ENCODE measurements around the gene FFAR2.
"Not testable (repeated sequence)": the region's sequence is repeated elsewhere in the genome, so short reads cannot be mapped to it uniquely, and the experiment has no call there.

FFAR2 gene

GRCh38 chr19:35447606-35448469 lies at the start of gene FFAR2:
Gene FFAR2 (plus strand): TSS chr19:35448257. CDS start chr19:35449715, 1,458 bp downstream.
- DNase-seq, result no peak

- DNase-seq, result no peak
Observed at GRCh38 chr19:35398570-35398969, 49.5 kb upstream of the FFAR2 start.

- no peak for DNase-seq
Observed at GRCh38 chr19:35399231-35399630, 48.8 kb upstream of the FFAR2 start.

GRCh38 chr19:35399948-35400772 lies 47.9 kb upstream of the FFAR2 start:
- DNase-seq, result no peak

GRCh38 chr19:35400773-35401100 lies 47.3 kb upstream of the FFAR2 start:
- DNase-seq, result no peak

GRCh38 chr19:35401416-35401815 lies 46.6 kb upstream of the FFAR2 start:
- DNase-seq, result not testable (repeated sequence)

GRCh38 chr19:35403116-35403760 lies 44.8 kb upstream of the FFAR2 start:
- no peak for DNase-seq

GRCh38 chr19:35404879-35405622 lies 43.0 kb upstream of the FFAR2 start:
- DNase-seq, result no peak

- DNase-seq, result no peak
Observed at GRCh38 chr19:35407619-35408018, 40.4 kb upstream of the FFAR2 start.

- DNase-seq, result no peak
Observed at GRCh38 chr19:35408284-35409171, 39.5 kb upstream of the FFAR2 start.

GRCh38 chr19:35409191-35409590 lies 38.9 kb upstream of the FFAR2 start:
- DNase-seq, result no peak

- DNase-seq, result no peak
Observed at GRCh38 chr19:35410487-35410886, 37.6 kb upstream of the FFAR2 start.

- DNase-seq, result no peak
Observed at GRCh38 chr19:35414442-35414841, 33.6 kb upstream of the FFAR2 start.

GRCh38 chr19:35416331-35416730 lies 31.7 kb upstream of the FFAR2 start:
- no peak for DNase-seq

GRCh38 chr19:35417278-35417677 lies 30.8 kb upstream of the FFAR2 start:
- DNase-seq, result no peak

- DNase-seq, result no peak
Observed at GRCh38 chr19:35417713-35418534, 30.1 kb upstream of the FFAR2 start.

GRCh38 chr19:35419046-35419445 lies 29.0 kb upstream of the FFAR2 start:
- DNase-seq, result no peak

GRCh38 chr19:35419805-35420204 lies 28.3 kb upstream of the FFAR2 start:
- DNase-seq, result no peak

GRCh38 chr19:35421362-35421761 lies 26.7 kb upstream of the FFAR2 start:
- DNase-seq, result no peak

GRCh38 chr19:35423406-35423805 lies 24.7 kb upstream of the FFAR2 start:
- DNase-seq, result not testable (repeated sequence)

- DNase-seq, result no peak
Observed at GRCh38 chr19:35425682-35426081, 22.4 kb upstream of the FFAR2 start.

Data from NCI-H2081 (cell line).